GM19463 (cell line): ENCODE data around the gene EEF1A2.
A peak's percentile ranks its signal among the peaks of the same experiment; 100 is the strongest.
"Not testable (repeated sequence)": the region's sequence is repeated elsewhere in the genome, so short reads cannot be mapped to it uniquely, and the experiment has no call there.

ENCODE experiments used
- ATAC-seq: cut with Tn5 transposase; IDR thresholded peaks from one replicate; pipeline ENCODE4 v1.9.1; 2021; ENCODE audit warnings: mild to moderate bottlenecking, moderate library complexity; ENCODE audit not compliant: unreplicated experiment

EEF1A2 gene

DNA sequence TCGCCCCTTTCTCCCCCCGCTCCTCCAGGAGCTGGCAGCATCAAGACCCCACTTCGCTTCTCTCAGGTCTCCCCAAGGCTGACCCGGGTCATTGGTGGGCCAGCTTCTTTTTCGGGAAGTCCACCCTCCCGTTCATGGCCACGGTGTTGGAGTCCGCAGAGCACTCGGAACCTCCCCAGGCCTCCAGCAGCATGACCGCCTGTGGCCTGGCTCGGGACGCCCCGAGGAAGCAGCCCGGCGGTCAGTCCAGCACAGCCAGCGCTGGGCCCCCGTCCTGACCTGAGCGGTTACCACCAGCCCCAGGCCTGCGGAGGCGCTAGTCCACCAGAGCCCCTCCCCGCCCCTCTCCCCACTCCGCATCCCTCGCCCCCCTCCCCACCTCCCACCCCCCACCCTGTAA, 22.7 kb upstream of the EEF1A2 start:
- ATAC-seq: no peak

- ATAC-seq: peak; percentile 53
Observed at GRCh38 chr20:63520934-63521601, 22.2 kb upstream of the EEF1A2 start.

DNA sequence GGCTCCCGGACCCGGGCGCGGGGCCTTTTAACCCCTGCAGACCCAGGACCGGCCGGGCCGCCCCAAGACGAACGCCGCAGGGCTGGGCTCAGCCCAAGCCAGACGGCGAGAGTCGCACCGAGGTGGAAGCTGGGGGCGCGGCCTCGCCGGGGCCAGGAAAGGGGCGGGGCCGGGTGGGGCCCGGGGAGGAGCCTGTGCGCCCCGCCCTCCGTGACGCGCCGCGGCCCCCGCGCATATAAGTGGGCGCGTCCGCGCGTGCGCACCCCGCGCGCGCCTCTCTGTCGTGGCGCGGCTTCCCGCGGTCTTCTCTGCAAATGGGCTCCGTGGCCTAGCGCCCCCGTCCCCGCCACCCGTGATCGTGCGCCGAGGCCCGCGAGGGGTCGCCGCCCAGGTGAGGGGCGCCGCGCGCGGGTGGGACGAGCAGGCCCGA, 21.6 kb upstream of the EEF1A2 start, which contains the start of gene PPDPF:
PPDPF (plus strand) TSS at position 262 of the 430 bp plus-strand sequence. CDS start 544 bp downstream, outside the sequence.
- peak; percentile 62 for ATAC-seq

DNA sequence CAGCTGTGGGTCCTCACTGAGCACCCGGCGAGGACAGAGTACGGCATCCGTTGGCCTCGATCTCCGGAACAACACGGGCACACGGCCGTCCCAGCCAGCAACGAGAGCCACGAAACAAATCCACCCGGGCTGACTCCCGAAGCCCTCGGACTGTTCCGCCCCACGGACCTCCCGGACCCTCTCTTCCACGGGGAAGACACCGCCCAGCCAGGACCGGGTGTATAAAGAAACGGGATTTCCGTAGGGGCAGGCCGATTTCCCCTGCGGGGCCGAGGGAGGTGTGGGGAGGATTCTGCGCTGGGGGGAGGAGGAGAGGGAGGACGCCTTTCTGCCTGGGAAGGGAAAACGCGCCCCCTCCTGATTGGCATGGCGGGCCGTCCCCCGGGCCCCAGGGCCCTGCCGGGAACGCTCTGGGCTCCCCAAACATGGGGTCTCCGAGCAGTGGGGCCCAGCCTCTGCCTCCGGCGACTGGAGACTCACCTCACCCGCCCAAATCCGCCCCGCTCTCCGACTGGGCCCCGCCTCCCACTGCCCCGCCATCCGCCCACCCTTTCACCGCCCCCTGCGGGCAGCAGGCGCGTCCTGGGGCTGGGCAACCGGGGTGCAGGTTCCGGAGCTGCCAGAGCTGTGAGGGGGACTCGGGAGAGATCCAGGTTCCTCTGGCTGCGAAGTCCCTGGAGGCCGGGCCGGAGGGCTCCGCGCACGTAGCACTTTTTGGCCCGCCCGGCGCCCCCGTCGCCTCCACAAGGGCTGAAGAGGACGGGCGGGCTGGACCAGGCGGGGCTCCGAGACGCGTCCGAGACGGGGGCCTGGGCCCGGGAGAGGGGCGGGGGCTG, 21.0 kb upstream of the EEF1A2 start:
- peak; percentile 43 for ATAC-seq

DNA sequence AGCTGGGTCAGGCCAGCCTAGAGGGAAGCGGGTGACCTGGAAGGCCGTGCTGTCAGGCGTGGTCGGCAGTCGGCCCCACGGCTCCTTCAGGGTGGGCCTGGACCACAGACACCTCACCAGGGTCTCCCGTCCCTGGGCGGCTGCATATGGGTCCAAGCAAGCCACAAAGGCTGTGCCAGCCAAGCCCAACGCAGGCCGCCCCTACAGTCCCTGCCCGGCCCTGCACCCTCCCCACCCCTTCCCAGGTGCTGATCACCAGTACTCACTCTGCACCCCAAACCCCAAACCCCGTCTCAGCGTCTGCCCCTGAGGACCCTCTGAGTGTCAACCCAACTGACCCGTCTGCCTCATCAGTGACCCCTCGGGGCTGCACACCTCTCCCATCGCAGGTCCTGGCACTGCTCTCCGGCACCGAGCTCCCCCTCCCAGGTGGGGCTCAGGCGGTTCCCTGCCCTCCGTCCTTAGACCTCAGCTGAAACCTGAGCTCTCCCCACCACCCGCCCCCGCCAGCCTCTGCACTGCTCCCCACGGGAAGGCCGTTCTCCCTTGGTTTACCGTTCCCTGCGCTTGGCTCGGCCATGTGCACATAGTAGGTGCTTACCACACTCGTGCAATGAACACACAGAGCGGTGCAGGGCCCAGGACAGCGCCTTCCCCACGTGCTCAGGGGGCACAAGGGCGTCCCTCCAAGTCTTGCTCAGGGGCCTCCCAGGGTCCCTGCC, 20.2 kb upstream of the EEF1A2 start:
- ATAC-seq: no peak

- ATAC-seq: no peak
Observed at GRCh38 chr20:63518351-63518861, 19.5 kb upstream of the EEF1A2 start.

DNA sequence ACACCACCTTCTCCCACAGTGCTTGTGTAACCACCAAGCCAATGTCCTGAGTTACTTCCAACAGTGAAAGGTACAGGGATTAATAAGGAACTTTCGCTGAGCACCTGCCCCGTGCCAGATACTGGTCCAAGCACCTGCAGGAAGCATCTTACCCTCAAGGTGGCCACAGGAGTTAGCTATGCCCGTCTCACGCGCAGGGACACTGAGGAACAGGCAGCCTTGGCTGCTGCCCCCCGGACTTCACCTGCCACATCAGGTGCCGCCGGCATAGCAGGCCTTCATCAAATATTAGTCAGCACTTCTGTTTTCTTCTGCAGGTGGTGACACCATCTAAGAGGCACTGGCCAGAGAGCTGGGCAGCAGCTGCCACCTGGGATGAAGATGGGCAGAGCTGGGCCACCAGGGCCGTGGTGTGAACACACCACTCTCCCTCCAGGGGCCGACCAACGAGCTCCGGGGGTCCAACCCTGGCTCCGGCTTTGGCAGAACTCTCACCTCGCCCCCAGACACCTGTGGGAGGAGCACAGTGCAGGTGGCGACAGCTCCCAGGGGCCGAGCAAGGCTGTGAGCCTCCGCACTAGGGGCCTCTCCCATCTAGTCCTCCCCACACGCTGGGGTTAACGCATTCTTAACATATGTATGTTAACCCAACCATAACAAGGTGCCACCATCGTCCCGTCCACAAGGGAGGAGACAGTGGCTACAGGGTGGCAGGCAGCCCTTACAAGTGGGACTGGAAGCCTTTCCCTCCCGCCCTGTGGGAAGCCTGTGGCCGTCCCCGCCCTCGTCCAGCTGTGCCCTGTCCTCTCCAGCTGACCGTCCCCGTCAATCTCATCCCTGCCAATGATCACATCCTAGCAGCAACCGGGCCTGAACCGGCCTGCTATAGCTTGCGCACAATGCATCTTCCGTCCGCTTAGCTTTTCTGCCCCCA, 18.8 kb upstream of the EEF1A2 start:
- no peak for ATAC-seq

DNA sequence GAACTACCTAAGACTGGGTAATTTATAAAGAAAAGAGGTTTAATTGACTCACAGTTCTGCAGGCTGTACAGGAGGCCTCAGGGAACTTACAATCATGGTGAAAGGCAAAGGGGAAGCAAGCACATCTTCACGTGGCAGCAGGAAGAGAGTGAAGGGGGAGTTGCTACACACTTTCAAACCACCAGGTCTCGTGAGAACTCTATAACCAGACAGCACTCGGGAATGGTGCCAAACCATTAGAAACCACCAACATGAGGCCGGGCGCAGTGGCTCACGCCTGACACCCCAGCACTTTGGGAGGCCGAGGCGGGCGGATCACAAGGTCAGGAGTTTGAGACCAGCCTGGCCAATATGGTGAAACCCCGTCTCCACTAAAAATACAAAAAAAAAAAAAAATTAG, 15.6 kb upstream of the EEF1A2 start:
- not testable (repeated sequence) for ATAC-seq

- ATAC-seq: no peak
Observed at GRCh38 chr20:63513207-63513606, 14.3 kb upstream of the EEF1A2 start.

- ATAC-seq: no peak
Observed at GRCh38 chr20:63509088-63509564, 10.2 kb upstream of the EEF1A2 start.

- no peak for ATAC-seq
Observed at GRCh38 chr20:63508072-63508768, 9.3 kb upstream of the EEF1A2 start.

DNA sequence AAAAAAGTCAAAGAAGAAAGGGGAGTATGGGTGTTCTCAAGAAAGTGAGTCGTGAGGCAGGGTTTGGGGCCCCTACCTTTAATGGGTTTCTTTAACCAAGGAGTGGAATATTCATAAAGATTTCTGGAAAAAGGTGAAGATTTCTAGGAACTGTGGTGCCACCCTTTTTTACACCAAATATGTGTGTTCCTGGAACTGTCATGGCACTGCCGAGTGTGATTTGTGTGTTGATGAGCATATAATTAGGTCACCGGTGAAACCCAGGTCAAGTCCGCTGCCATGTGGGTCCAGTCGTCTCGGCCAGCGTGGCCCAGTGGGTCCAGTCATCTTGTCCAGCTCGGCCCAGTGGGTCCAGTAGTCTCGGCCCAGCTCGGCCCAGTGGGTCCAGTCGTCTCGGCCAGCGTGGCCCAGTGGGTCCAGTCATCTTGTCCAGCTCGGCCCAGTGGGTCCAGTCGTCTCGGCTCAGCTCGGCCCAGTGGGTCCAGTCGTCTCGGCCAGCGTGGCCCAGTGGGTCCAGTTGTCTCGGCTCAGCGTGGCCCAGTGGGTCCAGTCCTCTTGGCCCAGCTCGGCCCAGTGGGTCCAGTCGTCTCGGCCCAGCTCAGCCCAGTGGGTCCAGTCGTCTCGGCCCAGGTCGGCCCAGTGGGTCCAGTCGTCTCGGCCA, 8.3 kb upstream of the EEF1A2 start:
- no peak for ATAC-seq

DNA sequence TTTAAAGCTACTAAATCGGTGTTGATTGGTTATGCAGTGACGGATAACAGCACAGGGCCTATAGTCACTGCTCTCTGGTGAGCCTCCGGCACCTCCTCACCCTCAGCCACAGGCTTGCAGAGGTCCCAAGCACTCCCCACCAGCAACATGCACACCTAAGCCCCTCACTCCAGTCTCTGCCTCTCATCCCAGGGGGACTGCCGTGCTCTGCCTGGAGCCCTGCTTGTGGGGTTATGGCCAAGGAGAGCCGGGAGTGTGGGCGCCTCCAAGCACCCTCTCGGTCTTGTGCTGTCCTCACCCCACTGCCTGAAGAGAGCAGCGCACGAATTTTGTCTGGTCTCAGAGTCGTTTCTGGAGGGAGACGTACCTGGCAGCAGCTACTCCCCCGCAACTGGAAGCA, 6.8 kb upstream of the EEF1A2 start:
- ATAC-seq: no peak

DNA sequence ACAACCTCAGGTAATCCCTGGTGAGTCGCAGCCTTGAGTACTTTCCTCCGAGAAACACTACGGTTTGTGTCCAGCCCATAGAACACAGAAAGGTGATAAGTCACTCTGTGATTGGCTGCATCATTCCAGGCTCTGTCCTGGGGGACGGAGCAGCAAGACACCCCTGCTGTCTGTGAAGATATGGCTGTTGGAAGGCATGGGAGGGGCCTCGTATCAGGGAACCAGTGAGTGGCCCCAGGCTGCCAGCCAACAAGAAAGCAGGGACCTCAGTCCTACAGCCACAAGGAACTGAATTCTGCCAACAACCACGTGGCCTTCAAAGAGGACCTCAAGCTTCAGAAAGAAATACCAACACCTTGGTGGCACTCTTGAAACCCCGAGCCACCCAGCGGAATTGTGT, 6.4 kb upstream of the EEF1A2 start:
- no peak for ATAC-seq

GRCh38 chr20:63504642-63505041, 5.8 kb upstream of the EEF1A2 start:
- ATAC-seq: no peak

GRCh38 chr20:63503524-63503923, 4.6 kb upstream of the EEF1A2 start:
- no peak for ATAC-seq

- ATAC-seq: no peak
Observed at GRCh38 chr20:63502671-63503172, 3.8 kb upstream of the EEF1A2 start.

- no peak for ATAC-seq
Observed at GRCh38 chr20:63501818-63502670, 3.2 kb upstream of the EEF1A2 start.
